Measurements from ENCODE around the gene MCHR1. TPM values are rescaled to one million over a fixed set of nuclear protein-coding genes. Genes with fewer than 3 reads are reported as not detected.

The MCHR1 gene
- total RNA-seq, 2 donors from 2014 or later: 0.53 TPM; not detected in 1

DNA sequence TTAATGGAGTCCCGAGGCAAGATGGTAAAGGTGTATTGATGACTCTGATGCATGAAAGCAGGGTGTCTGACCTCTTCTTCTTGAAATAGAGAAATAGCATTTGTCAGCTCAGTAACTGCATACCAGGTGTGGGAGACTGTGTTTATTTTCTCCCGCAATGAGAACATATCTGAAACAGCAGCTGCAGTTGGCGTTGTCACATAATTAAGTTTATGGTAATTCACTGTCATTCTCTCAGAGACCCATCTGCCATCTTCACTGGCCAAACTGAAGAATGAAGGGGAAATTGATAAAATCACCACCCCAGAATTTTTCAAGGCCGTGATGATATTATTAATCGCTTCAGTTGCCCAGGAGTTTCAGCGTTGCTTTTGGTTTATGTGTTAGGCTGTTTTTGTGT lies 20.1 kb upstream of the MCHR1 start:
- Mint-ChIP-seq H3K27ac (no peak overlapping the region), H3K4me3 (no peak overlapping the region), H3K9me3 (no peaks in the 10 kb centered on the region), H3K4me1 (peaks cover 9% of the 10 kb centered on the region), H3K27me3 (ENCODE audit: insufficient read depth) (no peaks in the 10 kb centered on the region), H3K36me3 (ENCODE audit: low read depth) (no peaks in the 10 kb centered on the region)
- Histone ChIP-seq H3K9me3 (ENCODE audit: control insufficient read depth, low read length) (no peaks in the 10 kb centered on the region), H3K4me3 (ENCODE audit: low read length) (no peak overlapping the region), H3K9ac (ENCODE audit: extremely low read depth, low read length, poor library complexity, severe bottlenecking) (no peak overlapping the region), H3K36me3 (ENCODE audit: control insufficient read depth, insufficient read depth, low read length) (no peaks in the 10 kb centered on the region), H3K27me3 (ENCODE audit: control insufficient read depth, insufficient read depth, low read length, poor library complexity, severe bottlenecking) (no peaks in the 10 kb centered on the region), H3K27ac (ENCODE audit: low read depth, low read length) (peak overlapping the region; percentile 1), H3K4me1 (ENCODE audit: control insufficient read depth, insufficient read depth, low read length) (no peaks in the 10 kb centered on the region)
- 90 to 94% methylated on average over 3 to 6 of the region's 6 CpGs for WGBS, 2 experiments (ENCODE audit: insufficient coverage in 1 of 2, insufficient read length in 1 of 2)
- no peak for DNase-seq
- TF ChIP-seq, protein P1, sequence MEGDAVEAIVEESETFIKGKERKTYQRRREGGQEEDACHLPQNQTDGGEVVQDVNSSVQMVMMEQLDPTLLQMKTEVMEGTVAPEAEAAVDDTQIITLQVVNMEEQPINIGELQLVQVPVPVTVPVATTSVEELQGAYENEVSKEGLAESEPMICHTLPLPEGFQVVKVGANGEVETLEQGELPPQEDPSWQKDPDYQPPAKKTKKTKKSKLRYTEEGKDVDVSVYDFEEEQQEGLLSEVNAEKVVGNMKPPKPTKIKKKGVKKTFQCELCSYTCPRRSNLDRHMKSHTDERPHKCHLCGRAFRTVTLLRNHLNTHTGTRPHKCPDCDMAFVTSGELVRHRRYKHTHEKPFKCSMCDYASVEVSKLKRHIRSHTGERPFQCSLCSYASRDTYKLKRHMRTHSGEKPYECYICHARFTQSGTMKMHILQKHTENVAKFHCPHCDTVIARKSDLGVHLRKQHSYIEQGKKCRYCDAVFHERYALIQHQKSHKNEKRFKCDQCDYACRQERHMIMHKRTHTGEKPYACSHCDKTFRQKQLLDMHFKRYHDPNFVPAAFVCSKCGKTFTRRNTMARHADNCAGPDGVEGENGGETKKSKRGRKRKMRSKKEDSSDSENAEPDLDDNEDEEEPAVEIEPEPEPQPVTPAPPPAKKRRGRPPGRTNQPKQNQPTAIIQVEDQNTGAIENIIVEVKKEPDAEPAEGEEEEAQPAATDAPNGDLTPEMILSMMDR (conservative IDR thresholded peaks at IDR 0.05): no peak

DNA sequence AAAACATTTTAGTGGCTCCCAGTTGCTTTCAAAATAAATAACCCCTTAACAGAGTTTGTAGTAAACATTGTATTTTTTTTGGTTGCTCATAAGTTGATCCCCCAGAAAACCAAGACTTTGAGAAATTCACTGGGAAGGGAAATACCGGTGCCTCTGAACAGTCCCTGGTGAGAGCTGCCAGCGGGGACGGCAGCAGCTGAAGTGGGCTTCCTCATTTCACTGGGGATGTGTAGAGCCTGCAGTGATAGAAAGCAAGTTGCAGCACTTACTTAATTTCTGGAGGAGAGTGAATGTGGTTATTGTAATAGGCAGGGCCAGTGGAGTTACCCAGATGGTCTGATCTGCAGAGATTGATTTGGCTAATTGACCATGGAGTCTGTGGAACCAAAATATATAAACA lies 18.6 kb upstream of the MCHR1 start:
- no peaks in the 10 kb centered on the region for H3K9me3 ChIP-seq (ENCODE audit: control insufficient read depth, low read length)
- no peak overlapping the region for H3K4me3 ChIP-seq (ENCODE audit: low read length)
- Mint-ChIP-seq H3K27ac (no peak overlapping the region), H3K4me1 (no peaks in the 10 kb centered on the region), H3K4me3 (no peak overlapping the region), H3K9me3 (no peaks in the 10 kb centered on the region), H3K27me3 (ENCODE audit: insufficient read depth) (no peaks in the 10 kb centered on the region), H3K36me3 (ENCODE audit: low read depth) (no peaks in the 10 kb centered on the region)
- DNase-seq: no peak
- TF ChIP-seq, protein P1 (conservative IDR thresholded peaks at IDR 0.05): no peak
- H3K27me3 ChIP-seq (ENCODE audit: control insufficient read depth, insufficient read depth, low read length, poor library complexity, severe bottlenecking): no peaks in the 10 kb centered on the region
- H3K36me3 ChIP-seq (ENCODE audit: control insufficient read depth, insufficient read depth, low read length): no peaks in the 10 kb centered on the region
- no peaks in the 10 kb centered on the region for H3K4me1 ChIP-seq (ENCODE audit: control insufficient read depth, insufficient read depth, low read length)
- no peak overlapping the region for H3K9ac ChIP-seq (ENCODE audit: extremely low read depth, low read length, poor library complexity, severe bottlenecking)
- no peak overlapping the region for H3K27ac ChIP-seq (ENCODE audit: low read depth, low read length)
- WGBS, 2 experiments (ENCODE audit: insufficient coverage in 1 of 2, insufficient read length in 1 of 2): 96 to 100% methylated on average over 3 of the region's 3 CpGs

DNA sequence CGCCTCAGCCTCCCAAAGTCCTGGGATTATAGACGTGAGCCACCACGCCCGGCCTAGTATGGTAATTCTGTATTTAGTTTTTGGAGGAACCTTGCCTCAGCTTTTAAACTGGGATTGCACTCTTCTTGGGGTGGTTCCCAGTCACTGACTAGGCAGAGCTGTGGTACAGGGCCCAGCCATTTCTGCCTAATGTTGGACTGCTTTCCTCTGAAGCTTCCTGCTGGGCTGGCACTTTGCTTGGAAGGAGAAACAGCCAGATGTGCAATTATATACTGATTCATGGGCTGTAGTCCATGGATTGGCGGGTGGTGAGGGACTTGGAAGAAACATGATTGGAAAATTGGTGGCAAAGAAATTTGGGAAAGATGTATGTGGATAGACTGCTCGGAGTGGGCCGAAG lies 17.6 kb upstream of the MCHR1 start:
- no peaks in the 10 kb centered on the region for H3K9me3 Mint-ChIP-seq
- Histone ChIP-seq H3K4me3 (ENCODE audit: low read length) (no peak overlapping the region), H3K36me3 (ENCODE audit: control insufficient read depth, insufficient read depth, low read length) (no peaks in the 10 kb centered on the region), H3K27me3 (ENCODE audit: control insufficient read depth, insufficient read depth, low read length, poor library complexity, severe bottlenecking) (no peaks in the 10 kb centered on the region), H3K9ac (ENCODE audit: extremely low read depth, low read length, poor library complexity, severe bottlenecking) (no peak overlapping the region), H3K9me3 (ENCODE audit: control insufficient read depth, low read length) (no peaks in the 10 kb centered on the region), H3K4me1 (ENCODE audit: control insufficient read depth, insufficient read depth, low read length) (no peaks in the 10 kb centered on the region), H3K27ac (ENCODE audit: low read depth, low read length) (no peak overlapping the region)
- no peaks in the 10 kb centered on the region for H3K27me3 Mint-ChIP-seq (ENCODE audit: insufficient read depth)
- no peak for DNase-seq
- H3K4me1 Mint-ChIP-seq: no peaks in the 10 kb centered on the region
- H3K27ac Mint-ChIP-seq: no peak overlapping the region
- TF ChIP-seq, protein P1 (conservative IDR thresholded peaks at IDR 0.05): no peak
- H3K36me3 Mint-ChIP-seq (ENCODE audit: low read depth): no peaks in the 10 kb centered on the region
- no peak overlapping the region for H3K4me3 Mint-ChIP-seq
- WGBS, 2 experiments (ENCODE audit: insufficient coverage in 1 of 2, insufficient read length in 1 of 2): 87 to 90% methylated on average over 5 to 7 of the region's 7 CpGs

Data from endodermal cell (in vitro differentiated cells).